ENCODE results near the gene NADSYN1. TPM values are rescaled to one million over a fixed set of nuclear protein-coding genes. Genes with fewer than 3 reads are reported as not detected.

The NADSYN1 gene
- total and polyA plus RNA-seq, 2 of the 13 experiments (the other 11 are each of a cell fraction or from before 2014, with no cell fraction given): 35.7 to 51.5 TPM

GRCh38 chr11:71452199-71453036 is 585 bp upstream of the NADSYN1 start (continued):
- TF ChIP-seq ZNF275 (CRISPR knock-in tag; IDR thresholded peaks at IDR 0.05; ENCODE audit: borderline replicate concordance): no peak; the same call in 1 of the 2 replicates
- no peak for TF ChIP-seq RERE (CRISPR knock-in tag; IDR thresholded peaks at IDR 0.05; ENCODE audit: low read depth)
- TF ChIP-seq CEBPB (IDR thresholded peaks at IDR 0.05; ENCODE audit: borderline replicate concordance, low read depth, low read length): no peak
- TF ChIP-seq ZNF10 (CRISPR knock-in tag; IDR thresholded peaks at IDR 0.05; ENCODE audit: borderline replicate concordance, low read depth): no peak
- TF ChIP-seq USF2 (IDR thresholded peaks at IDR 0.05; ENCODE audit: low read depth, low read length): no peak
- TF ChIP-seq USF2 (CRISPR knock-in tag; IDR thresholded peaks at IDR 0.05; ENCODE audit: borderline replicate concordance): no peak
- TF ChIP-seq ZFP36L1 (CRISPR knock-in tag; IDR thresholded peaks at IDR 0.05): 0 out of 2 replicates have a peak, but pooled peaks have one; percentile 1
- no peak; the same call in 1 of the 2 replicates for TF ChIP-seq TOPORS (CRISPR knock-in tag; IDR thresholded peaks at IDR 0.05)
- 0 out of 2 replicates have a peak, but pooled peaks have one; percentile 14 for TF ChIP-seq NAIF1 (CRISPR knock-in tag; IDR thresholded peaks at IDR 0.05; ENCODE audit: borderline replicate concordance)
- no peak for TF ChIP-seq HMGXB3 (CRISPR knock-in tag; IDR thresholded peaks at IDR 0.05; ENCODE audit: borderline replicate concordance)
- TF ChIP-seq POLR2G (IDR thresholded peaks at IDR 0.05; ENCODE audit: low read depth, low read length): peak; percentile 10; the same call in 1 of the 2 replicates
- TF ChIP-seq NCOA2 (CRISPR knock-in tag; IDR thresholded peaks at IDR 0.05): peak; percentile 12; the same call in 1 of the 2 replicates
- TF ChIP-seq ZBTB38 (CRISPR knock-in tag; IDR thresholded peaks at IDR 0.05): peak; percentile 93
